ENCODE measurements around the gene ZNF813.
A peak's percentile ranks its signal among the peaks of the same experiment; 100 is the strongest.

ZNF813 gene

DNA sequence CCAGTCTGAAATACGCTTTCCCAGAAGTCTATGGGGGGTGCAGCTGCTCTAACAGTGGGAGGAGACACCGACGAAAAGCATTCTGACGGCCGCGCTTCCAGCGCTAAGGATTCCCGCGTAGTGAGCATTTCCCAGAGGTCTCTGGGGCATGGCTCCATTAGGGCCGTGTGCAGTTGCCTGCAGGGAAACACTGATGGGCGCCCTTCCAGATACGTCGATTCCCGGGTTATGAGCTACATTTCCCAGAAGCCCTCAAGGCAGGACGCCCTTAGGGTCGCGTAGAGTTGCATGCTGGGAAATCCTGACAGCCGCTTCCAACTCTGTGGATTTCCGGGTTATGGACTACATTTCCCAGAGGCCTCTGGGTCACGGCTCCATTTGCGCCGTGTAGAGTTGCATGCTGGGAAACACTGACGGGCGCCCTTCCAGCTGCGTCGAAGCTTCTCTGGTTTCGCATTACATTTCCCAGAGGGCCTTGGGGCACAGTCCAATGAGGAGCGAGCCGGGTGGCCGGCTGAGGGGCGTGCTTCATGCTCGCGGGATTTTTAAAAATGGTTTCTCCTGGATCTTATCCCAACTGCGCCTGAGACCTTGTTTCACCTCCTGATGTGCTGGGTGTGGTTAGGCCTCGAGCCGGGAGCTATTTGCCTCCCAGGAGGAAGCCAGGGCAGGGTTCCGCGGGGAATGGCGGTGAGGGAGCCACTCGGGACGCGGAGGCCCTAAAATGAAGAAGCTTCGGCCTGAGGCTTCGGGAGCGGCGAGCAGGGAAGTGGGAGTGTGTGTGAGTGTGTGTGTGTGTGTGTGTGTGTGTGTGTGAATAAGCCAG lies 53.2 kb downstream of the ZNF813 start:
- peak; percentile 63 to 73 for DNase-seq (ENCODE audit: low read depth in 2 of 2)

DNA sequence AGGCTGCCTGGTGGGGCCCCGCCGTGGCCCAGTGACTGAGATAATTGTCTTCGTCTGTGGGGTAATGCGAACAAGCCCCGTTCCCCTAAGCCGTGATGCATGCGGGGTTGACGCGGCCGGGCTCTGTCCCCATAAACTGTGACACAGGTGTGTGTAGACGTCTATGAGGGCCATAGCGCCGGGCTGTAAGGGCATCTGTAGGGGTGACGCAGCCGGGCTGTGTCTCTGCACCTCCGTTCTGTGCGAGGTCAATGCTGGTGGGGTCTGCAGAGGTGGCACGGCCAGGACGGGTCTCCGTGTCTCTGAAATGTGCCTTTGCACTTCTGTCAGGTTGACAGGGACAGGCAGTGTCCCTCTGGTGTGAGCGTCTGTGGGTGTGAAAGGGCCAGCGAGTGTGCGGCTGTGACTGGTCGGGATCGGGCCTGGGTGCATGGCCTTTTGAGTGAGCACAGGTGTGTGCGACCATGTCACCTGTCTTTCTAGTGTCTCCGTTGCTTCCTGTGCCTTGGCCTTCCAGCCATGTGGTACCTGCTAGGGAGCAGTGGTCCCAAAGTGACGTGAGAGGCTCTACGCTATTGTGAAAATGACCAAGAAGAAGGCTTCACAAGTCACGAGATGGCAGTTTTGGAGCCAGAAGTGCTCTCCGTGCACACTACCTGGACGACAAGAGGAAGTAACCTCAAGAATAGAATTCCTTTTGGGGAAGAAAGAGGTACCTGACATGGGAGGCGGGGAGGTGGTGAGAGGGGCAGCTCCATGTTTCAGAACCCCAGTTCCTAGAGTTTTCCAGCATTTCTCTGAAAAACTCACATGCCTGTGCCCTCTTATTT lies 54.1 kb downstream of the ZNF813 start:
- no peak for DNase-seq (ENCODE audit: low read depth in 2 of 2)

DNA sequence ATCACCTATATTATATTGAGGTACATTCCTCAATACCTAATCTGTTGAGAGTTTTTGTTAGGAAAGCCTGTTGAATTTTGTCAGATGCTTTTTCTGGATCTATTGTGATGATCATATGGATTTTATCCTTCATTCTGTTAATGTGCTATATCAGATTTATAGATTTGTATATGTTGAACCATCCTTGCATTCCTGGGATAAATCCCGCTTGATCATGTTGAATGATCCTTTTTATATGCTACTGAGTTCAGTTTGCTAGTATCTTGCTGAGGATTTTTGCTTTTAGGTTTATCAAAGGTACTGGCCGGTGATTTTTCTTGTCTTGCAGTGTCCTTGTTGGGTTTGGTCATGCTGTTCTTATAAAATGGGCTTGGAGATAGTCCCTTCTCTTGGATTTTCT lies 58.4 kb downstream of the ZNF813 start:
- no peak for DNase-seq (ENCODE audit: low read depth in 2 of 2)

GRCh38 chr19:53530622-53531021 lies 63.1 kb downstream of the ZNF813 start:
- DNase-seq (ENCODE audit: low read depth in 2 of 2) = no peak

DNA sequence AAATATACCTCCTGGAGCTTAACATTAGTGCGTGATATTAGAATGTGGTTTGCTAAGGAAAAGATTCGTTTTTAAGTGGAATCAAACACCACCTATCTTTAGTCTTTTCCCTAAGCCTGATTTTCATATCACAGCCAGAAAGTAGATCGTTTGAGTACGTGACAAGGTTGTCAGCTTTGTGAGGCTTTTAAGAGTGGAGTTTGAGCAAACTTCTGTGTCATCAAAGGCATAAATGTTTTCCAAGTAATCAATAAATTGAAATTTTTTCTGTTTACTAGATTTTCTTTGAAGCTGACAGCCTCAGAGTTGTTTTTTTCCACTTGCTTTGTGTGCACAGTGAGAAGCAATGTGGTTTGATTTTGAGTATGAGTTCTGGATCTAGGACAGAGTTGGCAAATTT lies 63.9 kb downstream of the ZNF813 start:
- DNase-seq (ENCODE audit: low read depth in 2 of 2) = no peak

DNA sequence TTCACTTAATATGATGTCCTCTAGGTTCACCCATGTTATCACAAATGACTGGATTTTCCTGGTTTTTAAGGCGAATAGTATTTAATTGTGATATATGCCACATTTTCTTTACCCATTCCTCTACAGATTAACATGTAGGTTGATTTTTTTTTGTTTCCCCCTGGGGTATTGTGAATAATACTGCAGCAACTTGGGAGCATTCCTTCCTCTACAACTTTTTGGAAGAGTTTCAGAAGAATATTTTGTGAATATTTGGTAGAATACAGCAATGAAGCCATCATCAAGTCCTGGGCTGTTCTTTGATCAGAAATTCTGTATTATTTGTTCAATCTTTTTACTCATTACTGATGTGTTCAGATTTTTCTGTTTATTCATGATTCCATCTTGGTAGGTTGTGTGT lies 64.8 kb downstream of the ZNF813 start:
- no peak for DNase-seq (ENCODE audit: low read depth in 2 of 2)

- DNase-seq (ENCODE audit: low read depth in 2 of 2) = no peak
Measured at GRCh38 chr19:53536225-53536548, 68.7 kb downstream of the ZNF813 start.

GRCh38 chr19:53537121-53537520 lies 69.6 kb downstream of the ZNF813 start:
- no peak for DNase-seq (ENCODE audit: low read depth in 2 of 2)

DNA sequence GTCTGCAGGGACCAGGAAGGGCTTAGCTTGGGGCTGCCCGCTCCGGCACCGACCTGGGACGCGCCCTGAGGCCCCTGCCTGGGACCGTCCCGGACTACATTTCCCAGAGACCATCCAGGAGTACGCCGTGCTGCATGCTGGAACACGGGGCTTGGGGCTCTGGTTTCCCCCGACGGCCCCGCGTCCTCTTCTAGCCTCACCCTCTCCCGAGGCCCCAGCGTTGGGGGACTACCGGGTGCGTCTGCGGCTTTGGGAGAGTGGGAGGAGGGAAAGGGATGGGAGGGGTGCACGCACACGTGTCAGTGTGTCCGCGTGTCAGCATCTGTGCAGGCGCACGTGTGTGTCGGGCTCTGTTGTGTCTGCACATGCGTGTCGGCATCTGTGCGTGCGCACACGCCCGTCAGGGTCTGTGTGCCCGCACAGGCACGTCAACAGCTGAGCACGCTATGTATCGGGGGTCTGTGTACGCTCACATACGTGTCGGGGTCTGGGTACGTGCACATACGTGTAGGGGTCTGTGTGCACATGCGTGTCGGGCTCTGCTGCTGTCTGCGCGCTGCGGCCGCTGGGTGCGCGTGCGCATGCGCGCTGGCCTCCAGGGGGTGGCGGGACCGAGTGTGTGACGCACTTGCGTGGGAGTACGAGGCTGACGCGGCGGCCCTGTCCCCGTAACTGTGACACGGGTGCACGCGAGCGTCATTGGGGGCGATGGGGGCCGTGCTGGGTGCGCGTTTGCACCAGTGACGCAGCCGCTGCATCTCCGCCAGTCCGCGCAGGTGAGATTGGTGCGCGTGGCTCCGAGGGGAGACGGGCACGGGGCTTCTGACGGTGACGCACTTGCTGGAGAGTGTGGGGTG lies 70.2 kb downstream of the ZNF813 start, which contains the start of gene ZNF331:
Gene ZNF331, plus strand, starts transcription at position 625 of the 857 bp plus-strand sequence. CDS start 31,232 bp downstream, outside the sequence.
- DNase-seq (ENCODE audit: low read depth in 2 of 2) = peak; percentile 75 to 78

- no peak for DNase-seq (ENCODE audit: low read depth in 2 of 2)
Measured at GRCh38 chr19:53538378-53539109, 71.0 kb downstream of the ZNF813 start.

DNA sequence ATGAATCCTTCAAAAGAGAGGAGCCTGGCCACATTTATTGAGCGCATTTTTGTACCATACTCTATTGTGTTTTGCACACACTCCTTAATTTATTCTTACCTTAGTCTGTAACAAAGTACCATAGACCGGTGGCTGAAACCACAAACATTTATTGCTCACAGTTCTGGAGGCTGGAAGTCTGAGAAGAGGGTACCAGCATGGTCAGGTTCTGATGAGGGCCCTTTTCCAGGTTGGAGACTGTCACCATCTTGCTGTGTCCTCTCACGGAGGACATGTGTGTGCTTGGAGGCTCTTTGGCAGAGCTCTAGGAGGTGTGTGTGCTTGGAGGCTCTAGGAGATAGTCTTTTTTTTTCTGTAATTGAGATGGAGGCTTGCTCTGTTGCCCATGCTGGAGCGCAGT lies 72.6 kb downstream of the ZNF813 start:
- DNase-seq (ENCODE audit: low read depth in 2 of 2) = no peak

- no peak for DNase-seq (ENCODE audit: low read depth in 2 of 2)
Measured at GRCh38 chr19:53541971-53542370, 74.4 kb downstream of the ZNF813 start.

DNA sequence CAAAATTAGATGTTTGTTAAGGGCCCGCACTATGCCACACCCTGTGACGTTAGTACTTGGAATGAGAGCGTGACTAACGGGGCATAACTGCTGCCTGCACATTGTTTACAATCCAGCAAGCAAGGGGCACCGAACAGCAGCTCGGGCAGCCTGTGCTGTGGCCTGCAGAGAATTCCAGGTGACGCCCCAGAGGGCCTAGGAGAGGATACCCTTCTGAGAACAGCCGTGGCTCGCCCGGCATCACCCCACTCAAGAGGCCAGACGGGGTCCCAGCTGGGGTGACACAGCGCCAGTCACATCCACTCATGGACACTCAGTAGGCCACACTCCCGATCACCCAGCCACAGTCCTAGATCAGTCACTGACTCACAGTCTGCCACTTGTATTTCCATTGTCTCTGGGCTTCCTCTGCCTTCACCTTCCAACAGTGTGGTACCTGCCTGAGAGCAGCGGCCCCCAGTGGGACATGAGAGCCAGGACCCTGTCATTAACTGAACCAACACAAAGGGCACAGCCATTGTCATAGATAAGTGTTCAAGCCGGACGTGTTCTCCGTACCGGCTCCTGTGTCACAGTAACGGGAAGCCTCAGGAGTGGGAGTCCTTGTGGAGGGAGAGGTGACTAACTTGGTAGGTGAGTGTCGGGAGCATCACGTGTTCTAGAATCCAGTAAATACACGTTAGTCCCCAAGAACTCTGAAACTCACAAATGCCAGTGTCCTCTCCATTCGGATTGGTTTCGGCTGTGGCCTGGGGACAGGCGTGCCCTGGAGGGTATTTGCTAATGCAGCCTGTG lies 77.9 kb downstream of the ZNF813 start:
- no peak for DNase-seq (ENCODE audit: low read depth in 2 of 2)

Measured in stimulated activated CD8-positive, alpha-beta memory T cell treated with anti-CD3 and anti-CD28 coated beads, Interleukin-7, amount 100 ng/mL, for 1 hour (primary cell).